Measurements from ENCODE around the gene ADGRA3.

DNA sequence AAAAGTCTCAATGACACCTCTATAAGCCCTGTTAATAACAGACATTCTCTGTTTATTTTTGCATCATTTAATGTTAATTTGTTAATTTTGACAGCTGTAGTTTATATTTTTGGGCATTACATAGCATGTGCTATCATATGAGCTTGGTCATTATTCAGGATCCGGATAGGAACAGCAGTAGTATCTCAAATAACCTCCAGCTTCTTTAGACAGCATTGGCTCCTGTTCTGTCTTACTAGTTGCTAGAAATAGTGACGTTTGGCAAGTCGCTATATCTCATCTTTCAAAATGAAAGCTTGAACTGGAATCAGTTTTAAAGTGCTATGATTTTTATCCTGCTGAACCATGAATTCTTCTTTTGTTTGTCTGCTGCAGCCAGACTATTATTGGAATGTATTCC lies 9.0 kb upstream of the ADGRA3 start:
- no peak for TF ChIP-seq EP300 (IDR thresholded peaks at IDR 0.05; ENCODE audit: borderline replicate concordance)
- TF ChIP-seq RAD21 (IDR thresholded peaks at IDR 0.05; ENCODE audit: low read depth), result no peak
- TF ChIP-seq YY1 (IDR thresholded peaks at IDR 0.05; ENCODE audit: low read depth), result no peak
- TF ChIP-seq TCF12 (IDR thresholded peaks at IDR 0.05; ENCODE audit: low read depth), result no peak
- no peak for TF ChIP-seq CREB1 (IDR thresholded peaks at IDR 0.05; ENCODE audit: low read depth)
- TF ChIP-seq, protein P1, sequence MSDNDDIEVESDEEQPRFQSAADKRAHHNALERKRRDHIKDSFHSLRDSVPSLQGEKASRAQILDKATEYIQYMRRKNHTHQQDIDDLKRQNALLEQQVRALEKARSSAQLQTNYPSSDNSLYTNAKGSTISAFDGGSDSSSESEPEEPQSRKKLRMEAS (IDR thresholded peaks at IDR 0.05), result no peak

Data from Ishikawa (cell line).